ENCODE results near the gene ARHGAP6.

DNA sequence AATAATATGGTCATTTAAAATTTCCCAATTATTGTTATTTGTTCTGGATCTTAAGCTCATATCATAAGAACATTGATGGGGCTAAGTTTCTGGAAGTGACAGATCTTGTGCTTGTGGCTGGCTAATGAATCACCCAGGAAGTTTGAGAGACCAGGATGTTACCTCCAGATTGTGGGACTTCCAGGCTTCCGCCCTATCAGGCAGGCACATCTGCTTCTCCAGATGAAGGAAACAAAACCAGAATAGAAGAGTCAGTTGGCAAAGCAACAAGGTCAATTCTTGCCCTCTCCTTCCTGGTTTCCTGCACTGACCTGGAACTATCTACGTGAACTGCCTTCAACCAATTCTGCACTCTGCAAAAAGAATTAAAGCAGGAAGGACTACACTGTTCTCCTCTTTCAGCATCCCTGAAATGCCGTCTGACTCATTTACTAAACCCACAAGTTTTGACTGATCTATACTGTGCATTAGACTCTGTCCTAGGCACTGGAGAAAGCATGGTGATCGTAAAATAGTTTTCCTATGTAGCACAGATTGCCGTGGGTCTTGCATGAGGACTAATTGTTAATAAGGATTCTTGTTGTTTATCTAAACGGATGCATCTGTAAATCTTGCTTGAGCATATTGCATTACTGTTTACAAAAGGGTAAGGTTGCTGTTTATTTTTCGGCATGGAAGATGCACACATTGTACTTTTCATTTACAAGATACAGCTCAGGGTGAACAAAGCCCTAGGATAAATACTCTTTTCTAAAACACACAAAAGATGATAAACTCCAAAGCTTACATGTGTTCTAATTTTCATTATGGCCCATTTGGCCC, 297.9 kb downstream of the ARHGAP6 start:
- TF ChIP-seq, protein P1, sequence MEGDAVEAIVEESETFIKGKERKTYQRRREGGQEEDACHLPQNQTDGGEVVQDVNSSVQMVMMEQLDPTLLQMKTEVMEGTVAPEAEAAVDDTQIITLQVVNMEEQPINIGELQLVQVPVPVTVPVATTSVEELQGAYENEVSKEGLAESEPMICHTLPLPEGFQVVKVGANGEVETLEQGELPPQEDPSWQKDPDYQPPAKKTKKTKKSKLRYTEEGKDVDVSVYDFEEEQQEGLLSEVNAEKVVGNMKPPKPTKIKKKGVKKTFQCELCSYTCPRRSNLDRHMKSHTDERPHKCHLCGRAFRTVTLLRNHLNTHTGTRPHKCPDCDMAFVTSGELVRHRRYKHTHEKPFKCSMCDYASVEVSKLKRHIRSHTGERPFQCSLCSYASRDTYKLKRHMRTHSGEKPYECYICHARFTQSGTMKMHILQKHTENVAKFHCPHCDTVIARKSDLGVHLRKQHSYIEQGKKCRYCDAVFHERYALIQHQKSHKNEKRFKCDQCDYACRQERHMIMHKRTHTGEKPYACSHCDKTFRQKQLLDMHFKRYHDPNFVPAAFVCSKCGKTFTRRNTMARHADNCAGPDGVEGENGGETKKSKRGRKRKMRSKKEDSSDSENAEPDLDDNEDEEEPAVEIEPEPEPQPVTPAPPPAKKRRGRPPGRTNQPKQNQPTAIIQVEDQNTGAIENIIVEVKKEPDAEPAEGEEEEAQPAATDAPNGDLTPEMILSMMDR (IDR thresholded peaks at IDR 0.05; ENCODE audit: low read length), result no peak
- TF ChIP-seq EZH2phosphoT487 (IDR thresholded peaks at IDR 0.05; ENCODE audit: low read length), result no peak
- no peak for TF ChIP-seq EZH2 (optimal IDR thresholded peaks at IDR 0.05; ENCODE audit: low read depth, low read length)
